A172 (cell line): ENCODE data around the gene NUP42. TPM values are rescaled to one million over a fixed set of nuclear protein-coding genes. Genes with fewer than 3 reads are reported as not detected.
A peak's percentile ranks its signal among the peaks of the same experiment; 100 is the strongest.
"Not testable (repeated sequence)": the region's sequence is repeated elsewhere in the genome, so short reads cannot be mapped to it uniquely, and the experiment has no call there.

Experiments
- DNase-seq: peaks from one replicate; pipeline ENCODE4 v3.0.0-alpha.2; 2015; ENCODE audit warnings: low spot score
- total RNA-seq: library from RNA; depleted of rRNA; stranded (reverse); fragments of >200 nt; shearing (Covaris generic); gene quantifications from 2 replicates; pipeline ENCODE4 v1.2.3, GENCODE V29; 2014; rRNA removed

The NUP42 gene
- total RNA-seq: 67.8 and 70.4 TPM in 2 replicates

- peak; percentile 98 for DNase-seq
Measured at GRCh38 chr7:23181684-23182553, at the start of gene NUP42. TSS of gene NUP42 (plus strand) at chr7:23182048. CDS start at chr7:23182086, 38 bp downstream.

GRCh38 chr7:23133797-23134196 lies 48.1 kb upstream of the NUP42 start:
- no peak for DNase-seq

- no peak for DNase-seq
Measured at GRCh38 chr7:23135755-23136154, 46.1 kb upstream of the NUP42 start.

GRCh38 chr7:23136216-23136615 lies 45.6 kb upstream of the NUP42 start:
- no peak for DNase-seq

- no peak for DNase-seq
Measured at GRCh38 chr7:23157679-23158078, 24.2 kb upstream of the NUP42 start.

- DNase-seq: no peak
Measured at GRCh38 chr7:23158546-23158945, 23.3 kb upstream of the NUP42 start.

- no peak for DNase-seq
Measured at GRCh38 chr7:23161482-23161881, 20.4 kb upstream of the NUP42 start.

- DNase-seq: no peak
Measured at GRCh38 chr7:23164846-23165245, 17.0 kb upstream of the NUP42 start.

GRCh38 chr7:23165316-23165715 lies 16.5 kb upstream of the NUP42 start:
- no peak for DNase-seq

GRCh38 chr7:23167691-23168090 lies 14.2 kb upstream of the NUP42 start:
- DNase-seq: no peak

GRCh38 chr7:23168111-23168885 lies 13.6 kb upstream of the NUP42 start:
- DNase-seq: no peak

GRCh38 chr7:23175938-23176337 lies 5.9 kb upstream of the NUP42 start:
- no peak for DNase-seq

- DNase-seq: no peak
Measured at GRCh38 chr7:23183279-23184012, 1.6 kb downstream of the NUP42 start.

GRCh38 chr7:23184291-23184690 lies 2.4 kb downstream of the NUP42 start:
- DNase-seq: no peak

GRCh38 chr7:23184709-23185359 lies 3.0 kb downstream of the NUP42 start:
- DNase-seq: peak; percentile 75

GRCh38 chr7:23185980-23186379 lies 4.1 kb downstream of the NUP42 start:
- DNase-seq: no peak

GRCh38 chr7:23191022-23191421 lies 9.2 kb downstream of the NUP42 start:
- no peak for DNase-seq

- DNase-seq: not testable (repeated sequence)
Measured at GRCh38 chr7:23193650-23194227, 11.9 kb downstream of the NUP42 start.

GRCh38 chr7:23196306-23196705 lies 14.5 kb downstream of the NUP42 start:
- DNase-seq: no peak

- not testable (repeated sequence) for DNase-seq
Measured at GRCh38 chr7:23197745-23198144, 15.9 kb downstream of the NUP42 start.

GRCh38 chr7:23200331-23200730 lies 18.5 kb downstream of the NUP42 start:
- DNase-seq: no peak
